ENCODE results near the gene CT83.

CT83 gene

GRCh38 chrX:116462822-116463221 lies at the start of gene CT83:
CT83 (minus strand) TSS chrX:116462976; CDS start chrX:116462856, 120 bp downstream.
- TF ChIP-seq GATA2 (IDR thresholded peaks at IDR 0.05; ENCODE audit: low read depth, low read length) (no peak), GATA3 (IDR thresholded peaks at IDR 0.05; ENCODE audit: low read depth, low read length) (no peak)

GRCh38 chrX:116499780-116500179 lies 37.0 kb upstream of the CT83 start:
- TF ChIP-seq GATA3 (IDR thresholded peaks at IDR 0.05; ENCODE audit: low read depth, low read length) (no peak), GATA2 (IDR thresholded peaks at IDR 0.05; ENCODE audit: low read depth, low read length) (no peak)

- TF ChIP-seq GATA2 (IDR thresholded peaks at IDR 0.05; ENCODE audit: low read depth, low read length) (no peak), GATA3 (IDR thresholded peaks at IDR 0.05; ENCODE audit: low read depth, low read length) (no peak)
These were observed 30.5 kb upstream of the CT83 start for GRCh38 chrX:116493271-116493670.

GRCh38 chrX:116490104-116490503 lies 27.3 kb upstream of the CT83 start:
- TF ChIP-seq GATA2 (IDR thresholded peaks at IDR 0.05; ENCODE audit: low read depth, low read length): no peak
- TF ChIP-seq GATA3 (IDR thresholded peaks at IDR 0.05; ENCODE audit: low read depth, low read length): no peak

- no peak for TF ChIP-seq GATA3 (IDR thresholded peaks at IDR 0.05; ENCODE audit: low read depth, low read length)
- TF ChIP-seq GATA2 (IDR thresholded peaks at IDR 0.05; ENCODE audit: low read depth, low read length): no peak
These were observed 17.3 kb upstream of the CT83 start for GRCh38 chrX:116480059-116480458.

- TF ChIP-seq GATA3 (IDR thresholded peaks at IDR 0.05; ENCODE audit: low read depth, low read length): no peak
- no peak for TF ChIP-seq GATA2 (IDR thresholded peaks at IDR 0.05; ENCODE audit: low read depth, low read length)
These were observed 13.6 kb downstream of the CT83 start for GRCh38 chrX:116449156-116449555.

- TF ChIP-seq GATA3 (IDR thresholded peaks at IDR 0.05; ENCODE audit: low read depth, low read length): no peak
- TF ChIP-seq GATA2 (IDR thresholded peaks at IDR 0.05; ENCODE audit: low read depth, low read length): no peak
These were observed 26.4 kb downstream of the CT83 start, which contains the start of gene SLC6A14 for GRCh38 chrX:116436358-116436816. SLC6A14 (plus strand) TSS chrX:116436606; CDS start chrX:116436710, 104 bp downstream.

GRCh38 chrX:116435597-116435996 lies 27.2 kb downstream of the CT83 start:
- TF ChIP-seq GATA3 (IDR thresholded peaks at IDR 0.05; ENCODE audit: low read depth, low read length) (no peak), GATA2 (IDR thresholded peaks at IDR 0.05; ENCODE audit: low read depth, low read length) (no peak)

- TF ChIP-seq GATA2 (IDR thresholded peaks at IDR 0.05; ENCODE audit: low read depth, low read length) (no peak), GATA3 (IDR thresholded peaks at IDR 0.05; ENCODE audit: low read depth, low read length) (no peak)
These were observed 34.8 kb downstream of the CT83 start for GRCh38 chrX:116427978-116428377.

- no peak for TF ChIP-seq GATA3 (IDR thresholded peaks at IDR 0.05; ENCODE audit: low read depth, low read length)
- TF ChIP-seq GATA2 (IDR thresholded peaks at IDR 0.05; ENCODE audit: low read depth, low read length): no peak
These were observed 44.8 kb downstream of the CT83 start for GRCh38 chrX:116417968-116418367.

- TF ChIP-seq GATA3 (IDR thresholded peaks at IDR 0.05; ENCODE audit: low read depth, low read length) (no peak), GATA2 (IDR thresholded peaks at IDR 0.05; ENCODE audit: low read depth, low read length) (no peak)
These were observed 45.6 kb downstream of the CT83 start for GRCh38 chrX:116417214-116417613.

- TF ChIP-seq GATA3 (IDR thresholded peaks at IDR 0.05; ENCODE audit: low read depth, low read length): no peak
- no peak for TF ChIP-seq GATA2 (IDR thresholded peaks at IDR 0.05; ENCODE audit: low read depth, low read length)
These were observed 49.5 kb downstream of the CT83 start for GRCh38 chrX:116413273-116413672.

Measured in SH-SY5Y (cell line).